Sigmoid colon (tissue), 7 donors: ENCODE measurements around the gene POGLUT2. TPM values are rescaled to one million over a fixed set of nuclear protein-coding genes. Genes with fewer than 3 reads are reported as not detected.

Experiments used
- DNase-seq: peaks from one replicate; pipeline ENCODE4 v3.0.0-alpha.2; 2019
- H3K27ac ChIP-seq, 4 donors: fragments of 200-600 bp; sonication (generic); one replicate each; pipeline ENCODE4 v1.5.1; 2016 to 2019; ENCODE audit warnings: mild to moderate bottlenecking in 1 of 4
- H3K27me3 ChIP-seq, 3 donors: fragments of 200-600 bp; sonication (generic); one replicate each; pipeline ENCODE4 v1.5.1; 2019; ENCODE audit warnings: mild to moderate bottlenecking in 1 of 3
- H3K36me3 ChIP-seq, 4 donors: fragments of 200-600 bp; sonication (generic); one replicate each; pipeline ENCODE4 v1.5.1; 2016 to 2019
- H3K4me1 ChIP-seq, 4 donors: fragments of 200-600 bp; sonication (generic); one replicate each; pipeline ENCODE4 v1.5.1; 2017 to 2019
- H3K4me3 ChIP-seq, 4 donors: fragments of 200-600 bp; sonication (generic); one replicate each; pipeline ENCODE4 v1.5.1; 2017 to 2019; ENCODE audit warnings: mild to moderate bottlenecking in 2 of 4, moderate library complexity in 1 of 4
- H3K9me3 ChIP-seq, 4 donors: fragments of 200-600 bp in 3 of 4; sonication (generic) in 3 of 4; one replicate each; pipeline versions ENCODE4 v1.5.1 to v1.6.1; 2013 to 2019
- EP300 ChIP-seq, 4 donors: sonication (generic); formaldehyde crosslinking; IDR thresholded peaks; one replicate each; pipeline ENCODE4 v1.6.1; 2017; ENCODE audit warnings: antibody characterized with exemption in 4 of 4
- POLR2A ChIP-seq, 2 donors: fragments of 450-650 bp; IDR thresholded peaks; one replicate each; pipeline ENCODE4 v1.6.1; 2016; ENCODE audit warnings: antibody characterized with exemption in 2 of 2, mild to moderate bottlenecking in 2 of 2, moderate library complexity in 2 of 2
- POLR2AphosphoS5 ChIP-seq, 4 donors: sonication (generic); formaldehyde crosslinking; IDR thresholded peaks; one replicate each; pipeline ENCODE4 v1.6.1; 2017; ENCODE audit warnings: antibody characterized with exemption in 4 of 4
- WGBS, 2 donors: extraction: QIAGEN DNeasy Blood & Tissue Kit; methylation state at CpG; one replicate each; pipeline ENCODE4 v1.1.7; 2013; 5-methylcytosine and 5-hydroxymethylcytosine counted together
- intact Hi-C: fragments of 100-400 bp; cut with DNase I; formaldehyde crosslinking; loops from one replicate; pipeline ENCODE4 v1.15.1; 2023
- polyA plus RNA-seq, 3 donors: library from polyadenylated mRNA; stranded (reverse); fragments of 200-250 nt; gene quantifications; one replicate each; pipeline ENCODE4 v1.2.3, GENCODE V29; 2013
- total RNA-seq, 4 donors: library from RNA; depleted of rRNA; stranded (reverse); fragments of >200 nt; gene quantifications; one replicate each; pipeline ENCODE4 v1.1.0, GENCODE V29; 2016
- TF ChIP-seq, protein P1 (sequence below), 4 experiments: fragments of 450-650 bp in 3 of 4; fragments of 200-600 bp in 1 of 4; IDR thresholded peaks; one replicate each; pipeline ENCODE4 v1.5.1; 2016 to 2019; ENCODE audit warnings: antibody characterized with exemption in 4 of 4, mild to moderate bottlenecking in 3 of 4, moderate library complexity in 2 of 4
- donor health status: healthy with polysubstance abuse.
- donor health status: Bipolar disorder and iron deficiency.
- donor health status: healthy.

Gene POGLUT2
- total and polyA plus RNA-seq, 7 donors = 0.60 to 8.4 (median 3.1) TPM

DNA sequence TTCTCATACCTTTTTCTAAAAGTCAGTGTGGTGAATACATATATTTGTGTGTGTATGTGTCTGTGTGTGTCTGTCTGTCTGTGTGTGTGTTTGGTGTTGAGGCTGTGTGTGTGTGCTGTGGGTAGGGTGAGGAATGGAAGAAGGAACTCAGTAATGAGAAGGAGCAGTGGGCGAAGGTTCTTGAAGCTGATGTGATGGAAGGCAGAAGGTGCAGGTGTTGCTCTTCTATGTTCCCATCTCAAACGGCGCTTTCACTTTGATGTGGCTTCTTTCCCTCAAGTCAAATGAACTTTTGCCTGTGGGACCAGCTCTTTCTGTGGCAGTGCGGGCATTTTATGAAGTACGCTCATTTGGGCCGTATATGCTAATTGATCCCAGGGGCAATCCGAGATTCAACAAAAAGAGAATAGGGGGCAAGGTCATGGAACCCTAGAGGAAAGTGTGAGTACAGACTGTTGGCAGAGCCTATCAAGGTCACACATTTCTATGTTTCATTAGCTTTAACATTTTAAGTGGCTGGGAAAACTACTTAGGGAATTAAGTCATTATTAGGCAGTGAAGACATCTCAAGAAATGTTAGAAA lies 15.3 kb upstream of the POGLUT2 start:
- intact Hi-C loops = no loop called here
- Histone ChIP-seq H3K9me3 (no peaks in the 10 kb centered on the region), H3K27ac (no peak overlapping the region), H3K27me3 (no peaks in the 10 kb centered on the region), H3K36me3 (peaks cover 0 to 27% (median 8%) of the 10 kb centered on the region in 4 donors), H3K4me1 (peaks cover 0 to 12% (median 3%) of the 10 kb centered on the region in 4 donors), H3K4me3 (no peak overlapping the region)
- TF ChIP-seq POLR2AphosphoS5 (IDR thresholded peaks at IDR 0.05) (no peak), EP300 (IDR thresholded peaks at IDR 0.05) (no peak), POLR2A (IDR thresholded peaks at IDR 0.05) (no peak)
- TF ChIP-seq, protein P1, sequence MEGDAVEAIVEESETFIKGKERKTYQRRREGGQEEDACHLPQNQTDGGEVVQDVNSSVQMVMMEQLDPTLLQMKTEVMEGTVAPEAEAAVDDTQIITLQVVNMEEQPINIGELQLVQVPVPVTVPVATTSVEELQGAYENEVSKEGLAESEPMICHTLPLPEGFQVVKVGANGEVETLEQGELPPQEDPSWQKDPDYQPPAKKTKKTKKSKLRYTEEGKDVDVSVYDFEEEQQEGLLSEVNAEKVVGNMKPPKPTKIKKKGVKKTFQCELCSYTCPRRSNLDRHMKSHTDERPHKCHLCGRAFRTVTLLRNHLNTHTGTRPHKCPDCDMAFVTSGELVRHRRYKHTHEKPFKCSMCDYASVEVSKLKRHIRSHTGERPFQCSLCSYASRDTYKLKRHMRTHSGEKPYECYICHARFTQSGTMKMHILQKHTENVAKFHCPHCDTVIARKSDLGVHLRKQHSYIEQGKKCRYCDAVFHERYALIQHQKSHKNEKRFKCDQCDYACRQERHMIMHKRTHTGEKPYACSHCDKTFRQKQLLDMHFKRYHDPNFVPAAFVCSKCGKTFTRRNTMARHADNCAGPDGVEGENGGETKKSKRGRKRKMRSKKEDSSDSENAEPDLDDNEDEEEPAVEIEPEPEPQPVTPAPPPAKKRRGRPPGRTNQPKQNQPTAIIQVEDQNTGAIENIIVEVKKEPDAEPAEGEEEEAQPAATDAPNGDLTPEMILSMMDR (IDR thresholded peaks at IDR 0.05) = no peak
- DNase-seq = no peak
- 81 to 85% methylated on average over 7 of the region's 7 CpGs for WGBS, 2 donors

DNA sequence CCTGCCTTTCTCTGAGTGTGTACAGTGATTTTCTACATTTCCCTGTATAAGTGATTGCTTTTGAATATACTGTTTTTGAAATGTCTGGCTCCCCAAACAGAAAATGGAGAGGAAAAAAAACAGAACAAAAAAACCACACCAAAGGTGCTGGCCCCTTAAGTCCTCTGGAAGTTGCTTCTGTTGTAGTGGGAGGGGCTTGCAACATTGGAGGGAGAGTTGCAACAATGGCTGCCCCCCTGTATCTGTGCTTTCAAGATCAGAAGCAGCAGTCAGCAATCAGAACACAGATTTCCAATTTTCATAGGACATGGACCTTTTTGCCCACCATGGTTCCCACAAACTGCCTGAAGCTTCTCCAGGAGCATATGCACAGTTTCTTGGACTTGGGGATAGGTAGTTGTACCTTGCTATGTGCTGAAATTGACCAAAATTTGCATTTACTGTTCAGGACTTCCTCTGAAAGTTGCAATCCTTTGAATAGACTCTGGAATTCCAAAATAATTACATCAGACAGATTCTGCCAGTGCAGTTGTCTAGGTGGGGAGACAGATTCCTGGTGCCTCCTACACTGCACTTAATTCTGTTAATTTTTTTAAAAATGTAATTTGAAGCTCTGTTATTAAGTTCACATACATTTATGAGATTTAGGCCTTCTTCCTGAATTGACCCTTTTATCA lies 14.0 kb upstream of the POGLUT2 start:
- no peaks in the 10 kb centered on the region for H3K27me3 ChIP-seq
- H3K4me1 ChIP-seq = peaks cover 0 to 16% (median 3%) of the 10 kb centered on the region in 4 donors
- peaks cover 0 to 35% (median 8%) of the 10 kb centered on the region in 4 donors for H3K36me3 ChIP-seq
- no peak overlapping the region for H3K4me3 ChIP-seq
- no peak overlapping the region for H3K27ac ChIP-seq
- no peak for DNase-seq
- no peaks in the 10 kb centered on the region for H3K9me3 ChIP-seq
- intact Hi-C loops = no loop called here
- TF ChIP-seq, protein P1 (IDR thresholded peaks at IDR 0.05) = no peak
- TF ChIP-seq EP300 (IDR thresholded peaks at IDR 0.05) = no peak
- no peak for TF ChIP-seq POLR2A (IDR thresholded peaks at IDR 0.05)
- no peak for TF ChIP-seq POLR2AphosphoS5 (IDR thresholded peaks at IDR 0.05)

DNA sequence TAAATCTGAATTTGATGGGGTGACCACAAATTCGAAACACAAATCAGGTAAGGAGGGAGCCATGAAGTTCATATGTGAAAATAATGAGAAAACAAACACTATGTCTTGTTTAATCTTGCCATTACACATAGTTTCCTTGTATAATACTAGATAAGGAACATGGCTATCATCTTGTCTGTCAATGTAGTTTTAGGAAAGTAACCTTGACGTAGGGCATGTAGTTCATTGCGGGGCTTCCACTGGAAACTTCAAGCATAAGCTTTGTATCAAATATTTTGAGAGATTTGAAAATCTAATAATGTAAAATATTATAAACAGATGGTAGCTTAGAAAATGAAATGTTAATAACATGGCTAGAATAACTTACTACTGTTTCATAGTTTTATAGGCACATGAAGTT lies 8.9 kb upstream of the POGLUT2 start:
- intact Hi-C loops = loop anchor here (10.0 kb wide), 1 partner anchor 153 kb away; no protein-coding TSS in a partner anchor
- WGBS, 2 donors = 95 to 98% methylated on average over 3 of the region's 3 CpGs

DNA sequence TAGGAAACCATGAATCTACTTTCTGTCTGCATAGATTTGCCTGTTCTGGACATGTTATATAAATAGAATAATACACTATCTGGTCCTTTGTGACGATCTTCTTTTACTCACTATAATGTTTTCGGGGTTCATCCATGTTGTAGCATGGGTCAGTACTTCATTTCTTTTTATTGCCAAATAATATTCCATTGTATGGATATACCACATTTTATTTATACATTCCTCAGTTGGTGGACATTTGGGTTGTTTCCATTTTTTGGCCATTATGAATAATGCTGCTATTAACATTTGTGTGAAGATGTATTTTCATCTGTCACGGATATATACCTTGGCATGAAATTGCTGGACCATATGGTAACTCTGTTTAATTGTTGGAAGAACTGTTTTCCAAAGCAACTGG lies 6.9 kb upstream of the POGLUT2 start:
- TF ChIP-seq, protein P1 (IDR thresholded peaks at IDR 0.05) = no peak
- TF ChIP-seq POLR2AphosphoS5 (IDR thresholded peaks at IDR 0.05) (no peak), EP300 (IDR thresholded peaks at IDR 0.05) (no peak), POLR2A (IDR thresholded peaks at IDR 0.05) (no peak)
- 98 to 99% methylated on average over 3 of the region's 3 CpGs for WGBS, 2 donors
- no peak overlapping the region for H3K27ac ChIP-seq
- intact Hi-C loops = loop anchor here (10.0 kb wide), 1 partner anchor 151 kb away; no protein-coding TSS in a partner anchor
- H3K4me3 ChIP-seq = no peak overlapping the region
- H3K36me3 ChIP-seq = peaks cover 0 to 16% (median 1%) of the 10 kb centered on the region in 4 donors
- H3K4me1 ChIP-seq = peaks cover 0 to 22% (median 12%) of the 10 kb centered on the region in 4 donors
- H3K27me3 ChIP-seq = no peaks in the 10 kb centered on the region
- H3K9me3 ChIP-seq = no peaks in the 10 kb centered on the region
- DNase-seq = no peak

More for the DNA sequence above, 8.9 kb upstream of the POGLUT2 start:
- Histone ChIP-seq H3K4me3 (no peak overlapping the region), H3K9me3 (no peaks in the 10 kb centered on the region), H3K27ac (no peak overlapping the region), H3K36me3 (peaks cover 0 to 20% (median 4%) of the 10 kb centered on the region in 4 donors), H3K27me3 (no peaks in the 10 kb centered on the region), H3K4me1 (peaks cover 0 to 8% (median 0%) of the 10 kb centered on the region in 4 donors)
- TF ChIP-seq POLR2AphosphoS5 (IDR thresholded peaks at IDR 0.05) = no peak
- no peak for TF ChIP-seq EP300 (IDR thresholded peaks at IDR 0.05)
- TF ChIP-seq, protein P1 (IDR thresholded peaks at IDR 0.05) = no peak
- no peak for DNase-seq
